Measurements from ENCODE around the gene STX7. TPM values are rescaled to one million over a fixed set of nuclear protein-coding genes. Genes with fewer than 3 reads are reported as not detected.

Gene STX7
- total RNA-seq, 1 experiment from 2014 or later, result 33.0 TPM

- ChIA-PET CTCF (no interaction called here), POLR2A (no interaction called here)
- intact Hi-C loops (cut with micrococcal nuclease), result no loop called here
- H3K27ac Mint-ChIP-seq (ENCODE audit: low read depth, unreplicated experiment), result no peak overlapping the region
- TF ChIP-seq CTCF (IDR thresholded peaks at IDR 0.05; ENCODE audit: unreplicated experiment), result no peak
- peaks cover 11% of the 10 kb centered on the region for H3K36me3 Mint-ChIP-seq (ENCODE audit: insufficient read depth, unreplicated experiment)
- no peak for DNase-seq (ENCODE audit: unreplicated experiment)
- no peaks in the 10 kb centered on the region for H3K27me3 Mint-ChIP-seq (ENCODE audit: insufficient read depth, unreplicated experiment)
- no peaks in the 10 kb centered on the region for H3K4me1 Mint-ChIP-seq (ENCODE audit: insufficient read depth, unreplicated experiment)
- no peaks in the 10 kb centered on the region for H3K9me3 Mint-ChIP-seq (ENCODE audit: unreplicated experiment)
- no peak overlapping the region for H3K4me3 Mint-ChIP-seq (ENCODE audit: unreplicated experiment)
- no TSS peak for BruUV-seq (replicated peaks)
These were observed 34.6 kb downstream of the STX7 start for GRCh38 chr6:132478266-132478665.

GRCh38 chr6:132476688-132477087, 36.2 kb downstream of the STX7 start:
- Mint-ChIP-seq H3K36me3 (ENCODE audit: insufficient read depth, unreplicated experiment) (peaks cover 21% of the 10 kb centered on the region), H3K27me3 (ENCODE audit: insufficient read depth, unreplicated experiment) (no peaks in the 10 kb centered on the region), H3K4me3 (ENCODE audit: unreplicated experiment) (no peak overlapping the region), H3K9me3 (ENCODE audit: unreplicated experiment) (no peaks in the 10 kb centered on the region), H3K4me1 (ENCODE audit: insufficient read depth, unreplicated experiment) (no peaks in the 10 kb centered on the region), H3K27ac (ENCODE audit: low read depth, unreplicated experiment) (no peak overlapping the region)
- intact Hi-C loops (cut with micrococcal nuclease), result no loop called here
- TF ChIP-seq CTCF (IDR thresholded peaks at IDR 0.05; ENCODE audit: unreplicated experiment), result no peak
- ChIA-PET POLR2A (no interaction called here), CTCF (interaction anchor here (0.7 to 1.3 kb wide), 2 partner anchors 196 to 562 kb away, joined by 3 to 8 read pairs; no protein-coding TSS in a partner anchor)
- no peak for DNase-seq (ENCODE audit: unreplicated experiment)
- BruUV-seq (replicated peaks), result no TSS peak

- peaks cover 15% of the 10 kb centered on the region for H3K36me3 Mint-ChIP-seq (ENCODE audit: insufficient read depth, unreplicated experiment)
- TF ChIP-seq CTCF (IDR thresholded peaks at IDR 0.05; ENCODE audit: unreplicated experiment), result no peak
- DNase-seq (ENCODE audit: unreplicated experiment), result no peak
- H3K9me3 Mint-ChIP-seq (ENCODE audit: unreplicated experiment), result no peaks in the 10 kb centered on the region
- intact Hi-C loops (cut with micrococcal nuclease), result no loop called here
- no TSS peak for BruUV-seq (replicated peaks)
- ChIA-PET POLR2A (no interaction called here), CTCF (interaction anchor here (0.7 to 1.4 kb wide), 2 partner anchors 172 to 196 kb away, joined by 3 to 10 read pairs; no protein-coding TSS in a partner anchor)
- no peak overlapping the region for H3K27ac Mint-ChIP-seq (ENCODE audit: low read depth, unreplicated experiment)
- H3K4me1 Mint-ChIP-seq (ENCODE audit: insufficient read depth, unreplicated experiment), result no peaks in the 10 kb centered on the region
- no peak overlapping the region for H3K4me3 Mint-ChIP-seq (ENCODE audit: unreplicated experiment)
- no peaks in the 10 kb centered on the region for H3K27me3 Mint-ChIP-seq (ENCODE audit: insufficient read depth, unreplicated experiment)
These were observed 37.0 kb downstream of the STX7 start for GRCh38 chr6:132475925-132476324.

- intact Hi-C loops (cut with micrococcal nuclease), result no loop called here
- Mint-ChIP-seq H3K4me1 (ENCODE audit: insufficient read depth, unreplicated experiment) (no peaks in the 10 kb centered on the region), H3K27me3 (ENCODE audit: insufficient read depth, unreplicated experiment) (no peaks in the 10 kb centered on the region), H3K36me3 (ENCODE audit: insufficient read depth, unreplicated experiment) (peaks cover 31% of the 10 kb centered on the region), H3K4me3 (ENCODE audit: unreplicated experiment) (no peak overlapping the region), H3K27ac (ENCODE audit: low read depth, unreplicated experiment) (no peak overlapping the region), H3K9me3 (ENCODE audit: unreplicated experiment) (no peaks in the 10 kb centered on the region)
- CTCF ChIA-PET, result interaction anchor here (1.2 to 5.8 kb wide), 2 partner anchors 172 to 192 kb away, joined by 6 to 30 read pairs; no protein-coding TSS in a partner anchor
- POLR2A ChIA-PET, result interaction anchor here (0.9 to 1.6 kb wide), 3 partner anchors 16 to 41 kb away, joined by 3 to 4 read pairs (median 4); partner anchors contain the start of gene STX7
- no TSS peak for BruUV-seq (replicated peaks)
- no peak for TF ChIP-seq CTCF (IDR thresholded peaks at IDR 0.05; ENCODE audit: unreplicated experiment)
- DNase-seq (ENCODE audit: unreplicated experiment), result no peak
These were observed 41.1 kb downstream of the STX7 start for GRCh38 chr6:132471787-132472186.

All from MCF 10A (cell line).